IMR-90 (cell line): ENCODE data around the gene CLMP. TPM values are rescaled to one million over a fixed set of nuclear protein-coding genes. Genes with fewer than 3 reads are reported as not detected.
A peak's percentile ranks its signal among the peaks of the same experiment; 100 is the strongest.

Experiments
- ATAC-seq: fragments of 200-7000 bp; cut with Tn5 transposase; 2 replicates; pipeline ENCODE4 v1.9.1; 2020; ENCODE audit warnings: low read depth, mild to moderate bottlenecking, moderate library complexity
- BruUV-seq: library from RNA; stranded (reverse); fragments of 400-500 nt; replicated peaks from 2 replicates; lab custom pipeline; 2021; lab: Mats Ljungman, UMichigan
- CTCF ChIA-PET: fragments of 300-600 bp; formaldehyde crosslinking; extraction: SDS; loops from one replicate; lab custom pipeline; 2021; ENCODE audit warnings: antibody characterized with exemption; lab: Yijun Ruan, JAX
- POLR2A ChIA-PET: fragments of 300-600 bp; sonication (Branson Sonifier 250); formaldehyde crosslinking; loops from one replicate; lab custom pipeline; 2022; ENCODE audit warnings: antibody characterized with exemption; ENCODE audit not compliant: unreplicated experiment; lab: Charles Lee
- DNase-seq: peaks from one replicate; pipeline ENCODE4 v3.0.0; 2013
- H2AFZ ChIP-seq: replicated peaks from 2 replicates; pipeline ENCODE3; 2013; ENCODE audit warnings: low read length, mild to moderate bottlenecking; ENCODE audit not compliant: poor library complexity
- H2AK5ac ChIP-seq: 2 replicates; pipeline ENCODE4 v1.6.1; 2013; ENCODE audit warnings: low read depth, low read length, inconsistent platforms
- H2AK9ac ChIP-seq: replicated peaks from 2 replicates; pipeline ENCODE3; 2013; ENCODE audit warnings: mild to moderate bottlenecking, low read depth, low read length, moderate library complexity; ENCODE audit not compliant: poor library complexity
- H2BK120ac ChIP-seq: 2 replicates; pipeline ENCODE4 v1.6.1; 2013; ENCODE audit warnings: low read depth, low read length, inconsistent platforms
- H2BK15ac ChIP-seq: 3 replicates; pipeline ENCODE4 v1.6.1; 2013; ENCODE audit warnings: low read depth, low read length, inconsistent platforms
- H2BK20ac ChIP-seq: 2 replicates; pipeline ENCODE4 v1.6.1; 2013; ENCODE audit warnings: low read depth, mild to moderate bottlenecking, inconsistent platforms, low read length, moderate library complexity
- H2BK5ac ChIP-seq: 2 replicates; pipeline ENCODE4 v1.6.1; 2013; ENCODE audit warnings: mild to moderate bottlenecking, low read depth, low read length, inconsistent platforms; ENCODE audit not compliant: poor library complexity, severe bottlenecking
- H3K14ac ChIP-seq: replicated peaks from 2 replicates; pipeline ENCODE4 v1.6.1; 2013; ENCODE audit warnings: low read depth, low read length, inconsistent platforms
- H3K18ac ChIP-seq: 2 replicates; pipeline ENCODE4 v1.6.1; 2013; ENCODE audit warnings: low read depth, low read length, control low read depth
- H3K23ac ChIP-seq: 2 replicates; pipeline ENCODE4 v1.6.1; 2013; ENCODE audit warnings: low read depth, low read length, inconsistent platforms
- H3K27ac ChIP-seq: 2 replicates; pipeline ENCODE4 v1.5.1; 2013; ENCODE audit warnings: mild to moderate bottlenecking, control low read depth, low read length; ENCODE audit not compliant: insufficient read depth
- H3K27me3 ChIP-seq: 2 replicates; pipeline ENCODE4 v1.6.1; 2013; ENCODE audit warnings: low read length; ENCODE audit not compliant: control insufficient read depth, insufficient read depth
- H3K36me3 ChIP-seq: 2 replicates; pipeline ENCODE4 v1.6.1; 2013; ENCODE audit warnings: low read length, mixed read lengths; ENCODE audit not compliant: control insufficient read depth, insufficient read depth
- H3K4ac ChIP-seq: 2 replicates; pipeline ENCODE4 v1.6.1; 2013; ENCODE audit warnings: low read depth, low read length, inconsistent platforms
- H3K4me1 ChIP-seq: 2 replicates; pipeline ENCODE4 v1.6.1; 2013; ENCODE audit warnings: low read length, mixed read lengths; ENCODE audit not compliant: control insufficient read depth, insufficient read depth
- H3K4me2 ChIP-seq: 2 replicates; pipeline ENCODE4 v1.6.1; 2013; ENCODE audit warnings: low read depth, mild to moderate bottlenecking, control low read depth, low read length, moderate library complexity
- H3K4me3 ChIP-seq: 2 replicates; pipeline ENCODE4 v1.5.1; 2013; ENCODE audit warnings: low read depth, mild to moderate bottlenecking, control low read depth, low read length, moderate library complexity; ENCODE audit not compliant: insufficient read depth
- H3K56ac ChIP-seq: 2 replicates; pipeline ENCODE4 v1.6.1; 2013; ENCODE audit warnings: low read length, inconsistent platforms; ENCODE audit not compliant: insufficient read depth; ENCODE audit errors: extremely low read depth
- H3K79me1 ChIP-seq, 2 experiments: 2 replicates each; pipeline ENCODE4 v1.6.1; 2013; ENCODE audit warnings: low read length in 2 of 2, inconsistent platforms in 1 of 2, low read depth in 1 of 2
- H3K9ac ChIP-seq: 2 replicates; pipeline ENCODE4 v1.6.1; 2013; ENCODE audit warnings: low read depth, low read length, control low read depth
- H3K9me1 ChIP-seq: 2 replicates; pipeline ENCODE4 v1.6.1; 2013; ENCODE audit warnings: low read length, inconsistent platforms; ENCODE audit not compliant: insufficient read depth
- H3K9me3 ChIP-seq: 2 replicates; pipeline ENCODE4 v1.6.1; 2013; ENCODE audit warnings: low read length; ENCODE audit not compliant: control insufficient read depth, insufficient read depth
- H4K20me1 ChIP-seq: 2 replicates; pipeline ENCODE4 v1.6.1; 2013; ENCODE audit warnings: low read length, inconsistent platforms; ENCODE audit not compliant: insufficient read depth
- H4K5ac ChIP-seq: 2 replicates; pipeline ENCODE4 v1.6.1; 2013; ENCODE audit warnings: mild to moderate bottlenecking, low read depth, low read length, control low read depth
- H4K8ac ChIP-seq, 2 experiments: 2 replicates each; pipeline ENCODE4 v1.6.1; 2013; ENCODE audit warnings: low read depth in 2 of 2, low read length in 2 of 2, control low read depth in 1 of 2, inconsistent platforms in 1 of 2
- H4K91ac ChIP-seq: 2 replicates; pipeline ENCODE4 v1.6.1; 2013; ENCODE audit warnings: low read depth, low read length, inconsistent platforms; ENCODE audit not compliant: insufficient read depth
- MAZ ChIP-seq: IDR thresholded peaks from 2 replicates; pipeline ENCODE4 v1.6.1; 2012; ENCODE audit warnings: low read depth, mild to moderate bottlenecking, low read length, improper control_type of control experiment, moderate library complexity, borderline replicate concordance
- NFE2L2 ChIP-seq: fragments of 150-350 bp; IDR thresholded peaks from 2 replicates; pipeline ENCODE4 v1.6.1; 2016; ENCODE audit warnings: low read depth, mild to moderate bottlenecking, low read length
- POLR2A ChIP-seq: IDR thresholded peaks from 2 replicates; pipeline ENCODE4 v1.6.1; 2012; ENCODE audit warnings: mild to moderate bottlenecking, low read depth, low read length
- RFX5 ChIP-seq: IDR thresholded peaks from 2 replicates; pipeline ENCODE4 v1.8.0; 2012; ENCODE audit warnings: low read depth, mild to moderate bottlenecking, low read length, moderate library complexity
- WGBS, 2 experiments: methylation state at CpG; one replicate each; pipeline versions ENCODE4 v1.1.5 to v1.1.7; 2013; ENCODE audit warnings: missing lambda C conversion rate in 2 of 2; ENCODE audit not compliant: insufficient read length in 1 of 2; ENCODE audit errors: extremely low coverage in 2 of 2; 5-methylcytosine and 5-hydroxymethylcytosine counted together
- dilution Hi-C: fragments of 300-500 bp; cut with HindIII; formaldehyde crosslinking; loops from one replicate; pipeline ENCODE4 v1.14.3; 2018; ENCODE audit warnings: low sequenced_read_pairs; ENCODE audit not compliant: unreplicated experiment
- in situ Hi-C: fragments of 300-500 bp; cut with MboI; formaldehyde crosslinking; loops from 3 replicates; pipeline ENCODE4 v1.14.3; 2019; ENCODE audit warnings: low sequenced_read_pairs, inconsistent platforms, mixed read lengths
- intact Hi-C: fragments of 100-400 bp; cut with micrococcal nuclease; formaldehyde crosslinking; loops from 2 replicates; pipeline ENCODE4 v1.10.0; 2022
- polyA plus RNA-seq, 3 experiments: library from polyadenylated mRNA; depleted of rRNA; stranded (reverse); fragments of >200 nt; gene quantifications; 2 replicates each; pipeline ENCODE4 v1.2.3, GENCODE V29; 2012; ENCODE audit warnings: low replicate concordance in 1 of 3
- total RNA-seq: library from RNA; depleted of rRNA; stranded (reverse); fragments of >200 nt; gene quantifications from 2 replicates; pipeline ENCODE4 v1.2.3, GENCODE V29; 2012

The CLMP gene
- total and polyA plus RNA-seq, 2 of the 4 experiments (the other 2 are of a cell fraction) = 54.7 to 95.7 TPM

- POLR2A ChIA-PET = no interaction called here
- intact Hi-C loops = no loop called here
- Histone ChIP-seq H3K9me1 (peaks cover 45% of the 10 kb centered on the region), H3K23ac (no peak overlapping the region; the same call in 1 of the 2 replicates), H4K5ac (0 out of 2 replicates have a peak overlapping the region, but pooled peaks have one; percentile 20), H2BK120ac (no peak overlapping the region; the same call in 1 of the 2 replicates), H2BK20ac (no peak overlapping the region), H3K4me3 (no peak overlapping the region), H3K27ac (peak overlapping the region; percentile 32; the same call in 1 of the 2 replicates), H3K4me1 (peaks cover 33% of the 10 kb centered on the region), H2AFZ (no peak overlapping the region), H2AK9ac (no peak overlapping the region), H3K4me2 (no peak overlapping the region; the same call in 1 of the 2 replicates), H3K36me3 (peaks cover 53% of the 10 kb centered on the region), H2AK5ac (no peak overlapping the region), H3K27me3 (no peaks in the 10 kb centered on the region), H3K9me3 (no peaks in the 10 kb centered on the region), H2BK5ac (peak overlapping the region; percentile 41), H3K56ac (no peak overlapping the region), H4K8ac (peak overlapping the region in 1 of 2 experiments; percentile 6; a peak in 1 of 4 replicates), H4K20me1 (peaks cover 31% of the 10 kb centered on the region), H3K9ac (no peak overlapping the region), H2BK15ac (no peak overlapping the region), H3K14ac (no peak overlapping the region), H3K4ac (no peak overlapping the region), H3K79me1 (peaks cover 39 to 86% of the 10 kb centered on the region in 2 experiments), H4K91ac (peak overlapping the region; percentile 14; the same call in 1 of the 2 replicates), H3K18ac (peak overlapping the region; percentile 57)
- CTCF ChIA-PET = interaction anchor here (1.7 kb wide), 1 partner anchor 69 kb away, joined by 6 read pairs; no protein-coding TSS in a partner anchor
- TF ChIP-seq POLR2A (no peak), NFE2L2 (peak; percentile 25; the same call in 1 of the 2 replicates), MAZ (no peak), RFX5 (no peak)
- ATAC-seq = no peak
- in situ Hi-C loops = loop anchor here (10.0 to 25.0 kb wide), 3 partner anchors 67 to 991 kb away; no protein-coding TSS in a partner anchor
- no peak for DNase-seq
- no TSS peak for BruUV-seq
- WGBS, 2 experiments = no CpG with 5 or more reads among the region's 1 CpG
- dilution Hi-C loops = no loop called here
These were observed 16.9 kb downstream of the CLMP start for GRCh38 chr11:123178186-123178585.
